ENCODE data around the gene OR51E1.

GRCh38 chr11:4607096-4607495 is 36.7 kb upstream of the OR51E1 start:
- no peak for TF ChIP-seq CTCF (IDR thresholded peaks at IDR 0.05)
- no peak for TF ChIP-seq EP300 (IDR thresholded peaks at IDR 0.05)
- no peak for TF ChIP-seq POLR2A (IDR thresholded peaks at IDR 0.05)
- TF ChIP-seq POLR2AphosphoS5 (IDR thresholded peaks at IDR 0.05): no peak
